HEK293T (cell line): Measurements from ENCODE around the gene SOD2.

Experiments used
- CTCF ChIA-PET: fragments of 350-600 bp; formaldehyde crosslinking; extraction: SDS; loops from one replicate; lab custom pipeline; 2021; ENCODE audit warnings: antibody characterized with exemption, inconsistent platforms; lab: Yijun Ruan, JAX
- POLR2A ChIA-PET: fragments of 350-600 bp; formaldehyde crosslinking; extraction: SDS; loops from one replicate; lab custom pipeline; 2020; ENCODE audit warnings: antibody characterized with exemption, inconsistent platforms; lab: Yijun Ruan, JAX
- DNase-seq: peaks from one replicate; pipeline ENCODE4 v3.0.0; 2012; ENCODE audit warnings: mixed read lengths; ENCODE audit errors: extremely low spot score
- ARNT ChIP-seq: fragments of 450-650 bp; IDR thresholded peaks from 2 replicates; pipeline ENCODE4 v1.6.1; 2017; ENCODE audit warnings: mild to moderate bottlenecking
- BHLHE40 ChIP-seq: fragments of 450-650 bp; IDR thresholded peaks from 2 replicates; pipeline ENCODE4 v1.6.1; 2016; ENCODE audit warnings: mild to moderate bottlenecking, moderate library complexity, borderline replicate concordance
- CTBP1 ChIP-seq: fragments of 450-650 bp; IDR thresholded peaks from 2 replicates; pipeline ENCODE4 v1.6.1; 2016; ENCODE audit warnings: borderline replicate concordance
- ELF4 ChIP-seq: fragments of 450-650 bp; IDR thresholded peaks from 2 replicates; pipeline ENCODE4 v1.6.1; 2017; ENCODE audit warnings: antibody characterized with exemption
- FOXA1 ChIP-seq: fragments of 450-650 bp; IDR thresholded peaks from 2 replicates; pipeline ENCODE4 v1.6.1; 2016; ENCODE audit warnings: mild to moderate bottlenecking
- FOXK2 ChIP-seq: fragments of 450-650 bp; IDR thresholded peaks from 2 replicates; pipeline ENCODE4 v1.6.1; 2016; ENCODE audit warnings: mild to moderate bottlenecking
- FOXM1 ChIP-seq: fragments of 450-650 bp; IDR thresholded peaks from 2 replicates; pipeline ENCODE4 v1.6.1; 2017; ENCODE audit warnings: mild to moderate bottlenecking, borderline replicate concordance
- HDGF ChIP-seq: fragments of 450-650 bp; IDR thresholded peaks from 2 replicates; pipeline ENCODE4 v1.6.1; 2017; ENCODE audit warnings: antibody characterized with exemption, borderline replicate concordance
- L3MBTL2 ChIP-seq: fragments of 450-650 bp; conservative IDR thresholded peaks from 2 replicates; pipeline ENCODE4 v1.6.1; 2016; ENCODE audit warnings: mild to moderate bottlenecking
- LEF1 ChIP-seq: fragments of 450-650 bp; IDR thresholded peaks from 2 replicates; pipeline ENCODE4 v1.6.1; 2017; ENCODE audit warnings: mild to moderate bottlenecking, borderline replicate concordance
- NFRKB ChIP-seq: fragments of 450-650 bp; IDR thresholded peaks from 2 replicates; pipeline ENCODE4 v1.6.1; 2016; ENCODE audit warnings: mild to moderate bottlenecking, moderate library complexity
- SP1 ChIP-seq: fragments of 450-650 bp; IDR thresholded peaks from 2 replicates; pipeline ENCODE4 v1.6.1; 2017
- SUZ12 ChIP-seq: fragments of 450-650 bp; IDR thresholded peaks from 2 replicates; pipeline ENCODE4 v1.6.1; 2016; ENCODE audit warnings: mild to moderate bottlenecking
- TARDBP ChIP-seq: fragments of 450-650 bp; IDR thresholded peaks from 2 replicates; pipeline ENCODE4 v1.6.1; 2016
- ZNF384 ChIP-seq: fragments of 450-650 bp; IDR thresholded peaks from 2 replicates; pipeline ENCODE4 v1.6.1; 2016
- TF ChIP-seq, protein P1 (sequence below): fragments of 450-650 bp; IDR thresholded peaks from 2 replicates; pipeline ENCODE4 v1.6.1; 2016

SOD2 gene

GRCh38 chr6:159730332-159730676, 37.3 kb upstream of the SOD2 start:
- TF ChIP-seq SP1, result no peak
- TF ChIP-seq L3MBTL2, result no peak
- TF ChIP-seq NFRKB, result no peak
- TF ChIP-seq, protein P1, sequence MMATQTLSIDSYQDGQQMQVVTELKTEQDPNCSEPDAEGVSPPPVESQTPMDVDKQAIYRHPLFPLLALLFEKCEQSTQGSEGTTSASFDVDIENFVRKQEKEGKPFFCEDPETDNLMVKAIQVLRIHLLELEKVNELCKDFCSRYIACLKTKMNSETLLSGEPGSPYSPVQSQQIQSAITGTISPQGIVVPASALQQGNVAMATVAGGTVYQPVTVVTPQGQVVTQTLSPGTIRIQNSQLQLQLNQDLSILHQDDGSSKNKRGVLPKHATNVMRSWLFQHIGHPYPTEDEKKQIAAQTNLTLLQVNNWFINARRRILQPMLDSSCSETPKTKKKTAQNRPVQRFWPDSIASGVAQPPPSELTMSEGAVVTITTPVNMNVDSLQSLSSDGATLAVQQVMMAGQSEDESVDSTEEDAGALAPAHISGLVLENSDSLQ, result no peak
- no peak for TF ChIP-seq TARDBP
- TF ChIP-seq LEF1, result no peak
- no peak for TF ChIP-seq FOXM1
- TF ChIP-seq FOXA1, result no peak
- no peak for TF ChIP-seq FOXK2
- no peak for TF ChIP-seq ELF4
- no peak for TF ChIP-seq ARNT
- CTCF ChIA-PET, result interaction anchor here (1.6 kb wide), 1 partner anchor 28 kb away, joined by 4 read pairs; no protein-coding TSS in a partner anchor
- POLR2A ChIA-PET, result interaction anchor here (4.8 to 6.7 kb wide), 2 partner anchors 29 to 59 kb away, joined by 54 to 97 read pairs; partner anchors contain the start of genes ACAT2, MRPL18 and TCP1
- DNase-seq, result no peak

GRCh38 chr6:159729598-159730331, 36.7 kb upstream of the SOD2 start:
- CTCF ChIA-PET, result interaction anchor here (1.6 kb wide), 1 partner anchor 29 kb away, joined by 4 read pairs; no protein-coding TSS in a partner anchor

GRCh38 chr6:159728531-159728964, 35.5 kb upstream of the SOD2 start:
- TF ChIP-seq BHLHE40 (no peak), FOXK2 (no peak), NFRKB (no peak), CTBP1 (no peak), LEF1 (no peak), TARDBP (no peak), SUZ12 (no peak), L3MBTL2 (no peak), HDGF (no peak), FOXA1 (no peak), ELF4 (no peak), FOXM1 (no peak), SP1 (no peak), ARNT (no peak), ZNF384 (no peak)
- TF ChIP-seq, protein P1, result no peak
- POLR2A ChIA-PET, result interaction anchor here (0.7 to 6.7 kb wide), 6 partner anchors 11 to 61 kb away, joined by 3 to 97 read pairs (median 10); partner anchors contain the start of genes ACAT2, MRPL18, SOD2 and TCP1
- CTCF ChIA-PET, result interaction anchor here (0.7 kb wide), 1 partner anchor 9 kb away, joined by 3 read pairs; no protein-coding TSS in a partner anchor
- no peak for DNase-seq

More at GRCh38 chr6:159729598-159730331, 36.7 kb upstream of the SOD2 start:
- no peak for DNase-seq
- TF ChIP-seq TARDBP (no peak), FOXM1 (no peak), SP1 (no peak), SUZ12 (no peak), ELF4 (no peak), FOXK2 (no peak), ARNT (no peak), BHLHE40 (no peak), NFRKB (no peak), ZNF384 (no peak), LEF1 (no peak), HDGF (no peak), CTBP1 (no peak), L3MBTL2 (no peak), FOXA1 (no peak)
- TF ChIP-seq, protein P1, result no peak
- POLR2A ChIA-PET, result interaction anchor here (4.8 to 6.7 kb wide), 2 partner anchors 30 to 60 kb away, joined by 54 to 97 read pairs; partner anchors contain the start of genes ACAT2, MRPL18 and TCP1

- TF ChIP-seq LEF1 (peak; percentile 83; the same call in 1 of the 2 replicates), SUZ12 (no peak), FOXM1 (no peak)
- DNase-seq, result peak; percentile 52
- ChIA-PET POLR2A (interaction anchor here (1.1 to 6.7 kb wide), 10 partner anchors 10 to 101 kb away, joined by 3 to 97 read pairs (median 13); partner anchors contain the start of genes ACAT2, MRPL18, SOD2 and TCP1), CTCF (no interaction called here)
Measured at GRCh38 chr6:159727717-159728445, 34.8 kb upstream of the SOD2 start.

DNA sequence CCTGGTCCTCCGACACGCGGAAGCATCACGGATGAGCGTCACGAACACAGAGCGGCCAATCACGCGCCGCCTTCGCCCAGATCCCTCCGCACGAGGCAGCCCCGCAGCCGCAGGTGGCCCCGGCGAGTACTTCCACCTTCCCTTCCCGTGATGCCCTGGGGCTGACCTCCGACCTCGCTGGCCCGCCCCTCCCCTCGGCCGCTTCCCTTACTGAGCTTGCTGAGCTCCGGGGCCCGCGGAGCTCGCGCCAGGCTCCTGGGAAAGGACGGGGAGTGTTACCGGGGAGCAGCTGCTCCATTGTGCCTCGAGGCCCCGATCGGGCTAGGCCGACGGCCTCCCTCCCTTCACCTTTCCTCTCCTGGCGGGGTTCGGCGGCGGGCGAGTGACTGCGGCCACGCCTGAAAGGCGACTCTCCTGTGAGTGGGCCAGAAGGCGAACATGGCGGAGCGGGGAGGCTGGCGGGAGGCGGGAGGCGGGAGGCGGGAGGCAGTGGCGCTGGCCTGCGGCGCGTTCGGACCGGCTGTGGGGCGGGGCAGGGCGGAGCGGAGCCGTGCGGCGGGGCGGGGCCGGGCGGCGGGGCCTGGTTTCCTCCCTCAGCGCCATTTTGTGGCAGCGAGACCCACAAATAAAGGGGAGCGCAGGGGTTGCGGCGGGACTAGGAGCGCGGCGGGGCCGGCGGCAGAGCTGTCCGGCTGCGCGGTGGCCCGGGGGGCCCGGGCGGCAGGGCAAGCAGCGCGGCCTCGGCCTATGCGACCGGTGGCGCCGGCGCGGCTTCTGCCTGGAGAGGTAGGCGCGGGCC, 34.1 kb upstream of the SOD2 start, which contains the start of gene WTAP:
TSS of gene WTAP (plus strand) at position 589 of the 799 bp plus-strand sequence. CDS start 8,760 bp downstream, outside the sequence.
- POLR2A ChIA-PET, result interaction anchor here (0.7 to 6.7 kb wide), 24 partner anchors 9 to 1686 kb away, joined by 3 to 97 read pairs (median 4); partner anchors contain the start of genes ACAT2, MRPL18, SOD2 and TCP1
- CTCF ChIA-PET, result interaction anchor here (0.6 kb wide), 2 partner anchors 8 to 35 kb away, joined by 3 to 5 read pairs; partner anchors contain the start of gene ACAT2
- TF ChIP-seq HDGF, result no peak
- TF ChIP-seq FOXA1, result no peak
- no peak for TF ChIP-seq SP1
- TF ChIP-seq FOXK2, result no peak
- no peak for TF ChIP-seq BHLHE40
- no peak for TF ChIP-seq LEF1
- TF ChIP-seq ZNF384, result no peak
- TF ChIP-seq, protein P1, result peak; percentile 53; the same call in 1 of the 2 replicates
- TF ChIP-seq ARNT, result peak; percentile 81; the same call in 1 of the 2 replicates
- TF ChIP-seq TARDBP, result peak; percentile 84
- peak; percentile 90 for TF ChIP-seq ELF4
- TF ChIP-seq NFRKB, result peak; percentile 82
- TF ChIP-seq SUZ12, result no peak
- TF ChIP-seq L3MBTL2, result peak; percentile 98
- TF ChIP-seq FOXM1, result peak; percentile 60; the same call in 1 of the 2 replicates
- TF ChIP-seq CTBP1, result peak; percentile 84
- DNase-seq, result peak; percentile 93
